NCI-H187 (cell line): ENCODE data around the gene RAB30.
"Not testable (repeated sequence)": the region's sequence is repeated elsewhere in the genome, so short reads cannot be mapped to it uniquely, and the experiment has no call there.

Source experiments
- DNase-seq, 2 experiments: peaks; one replicate each; lab custom pipeline; 2025; lab: John Stamatoyannopoulos, UW

The RAB30 gene

DNA sequence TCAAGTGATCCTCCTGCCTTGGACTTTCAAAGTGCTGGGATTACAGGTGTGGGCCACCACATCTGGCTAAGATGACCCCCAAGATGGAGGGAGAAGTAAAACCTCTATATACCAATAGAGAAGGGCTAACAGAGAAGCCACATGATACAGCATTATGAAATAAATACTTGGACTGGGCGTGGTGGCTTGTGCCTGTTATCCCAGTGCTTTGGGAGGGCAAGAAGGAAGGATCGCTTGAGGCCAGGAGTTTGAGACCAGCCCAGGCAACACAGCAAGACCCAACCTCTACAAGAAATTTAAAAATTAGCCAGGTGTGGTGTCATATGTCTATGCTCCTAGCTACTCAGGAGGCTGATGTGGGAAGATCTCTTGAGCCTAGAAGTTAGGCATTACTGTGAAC lies 61.7 kb downstream of the RAB30 start:
- no peak for DNase-seq

DNA sequence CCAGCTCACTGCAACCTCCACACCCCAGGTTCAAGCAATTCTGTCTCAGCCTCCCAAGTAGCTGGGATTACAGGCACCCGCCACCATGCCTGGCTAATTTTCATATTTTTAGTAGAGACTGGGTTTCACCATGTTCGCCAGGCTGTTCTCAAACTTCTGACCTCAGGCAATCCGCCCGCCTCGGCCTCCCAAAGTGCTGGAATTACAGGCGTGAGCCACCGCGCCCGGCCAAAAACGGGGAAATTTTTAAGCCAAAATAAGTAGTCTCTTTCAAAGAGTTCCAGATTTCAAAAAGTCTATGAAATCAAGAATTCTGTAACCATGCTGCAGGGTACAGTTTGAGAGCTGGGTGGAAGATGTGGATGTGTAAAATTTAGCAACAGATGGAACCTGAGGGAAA lies 62.6 kb downstream of the RAB30 start:
- DNase-seq = not testable (repeated sequence)

DNA sequence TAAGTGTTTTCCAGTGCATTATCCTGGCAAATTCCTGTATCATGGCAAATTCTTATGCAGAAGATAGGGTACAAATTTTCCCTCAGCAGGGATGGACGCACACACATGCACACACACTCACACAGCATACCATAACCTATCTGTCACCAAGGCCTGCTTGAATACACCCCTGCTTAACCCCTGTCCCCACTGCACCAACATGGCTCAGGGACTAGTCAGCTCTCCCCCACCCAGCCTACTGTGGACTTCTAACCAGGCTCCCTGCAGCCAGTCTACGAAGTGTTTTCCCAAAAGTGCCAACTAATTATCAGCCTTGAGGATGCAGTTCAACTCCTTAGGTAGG lies 63.1 kb downstream of the RAB30 start:
- DNase-seq = no peak

DNA sequence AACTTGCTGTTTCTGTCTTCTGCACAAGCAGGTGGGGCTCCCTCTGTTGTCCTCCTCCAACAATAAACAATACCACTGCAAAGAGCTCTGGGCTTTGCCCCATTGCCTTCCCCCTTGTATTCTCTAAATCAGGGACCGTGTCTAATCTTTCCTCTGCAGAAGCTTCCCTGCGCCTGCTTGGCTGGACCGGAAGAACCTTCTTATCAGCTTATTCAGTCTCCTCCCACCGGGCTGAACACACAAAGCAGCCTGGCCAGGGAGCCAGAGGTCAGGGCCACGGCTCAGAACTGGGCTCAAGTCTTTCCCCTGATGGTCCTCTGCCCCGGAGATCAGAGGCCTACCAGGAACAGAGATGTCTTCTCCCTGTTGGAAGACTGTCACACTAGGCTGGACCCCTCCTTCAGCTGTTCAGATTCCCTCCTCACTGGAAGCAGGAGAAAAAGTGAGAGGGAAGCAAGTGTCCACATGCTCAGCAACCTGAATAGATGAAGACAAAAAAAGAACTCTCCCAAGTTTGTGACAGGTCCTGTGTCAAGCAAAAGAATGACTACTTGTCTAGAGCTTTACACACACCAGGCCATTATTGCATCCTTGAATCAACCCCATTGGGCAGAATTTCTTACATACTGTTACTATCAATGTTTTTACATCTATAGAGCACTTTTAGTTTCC lies 63.7 kb downstream of the RAB30 start:
- no peak for DNase-seq

DNA sequence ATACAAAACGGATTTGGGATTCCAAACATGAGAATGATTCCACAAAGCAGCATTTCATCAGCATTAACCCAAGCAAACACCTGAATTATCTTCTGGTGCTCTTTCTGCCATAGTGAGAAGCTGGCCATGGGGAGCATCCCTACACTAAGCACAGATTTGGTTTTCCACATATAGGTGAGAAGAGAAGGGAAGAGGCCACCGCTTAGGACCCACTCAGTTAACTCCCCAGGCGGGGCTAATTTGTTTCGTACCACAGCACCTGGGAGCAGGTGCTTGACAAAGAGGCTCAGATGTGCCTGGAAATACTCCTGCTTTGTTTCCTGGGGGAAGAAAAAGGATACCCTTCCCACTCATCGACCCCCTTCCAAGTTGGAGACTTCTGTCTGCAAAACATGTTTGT lies 64.2 kb downstream of the RAB30 start:
- no peak for DNase-seq

DNA sequence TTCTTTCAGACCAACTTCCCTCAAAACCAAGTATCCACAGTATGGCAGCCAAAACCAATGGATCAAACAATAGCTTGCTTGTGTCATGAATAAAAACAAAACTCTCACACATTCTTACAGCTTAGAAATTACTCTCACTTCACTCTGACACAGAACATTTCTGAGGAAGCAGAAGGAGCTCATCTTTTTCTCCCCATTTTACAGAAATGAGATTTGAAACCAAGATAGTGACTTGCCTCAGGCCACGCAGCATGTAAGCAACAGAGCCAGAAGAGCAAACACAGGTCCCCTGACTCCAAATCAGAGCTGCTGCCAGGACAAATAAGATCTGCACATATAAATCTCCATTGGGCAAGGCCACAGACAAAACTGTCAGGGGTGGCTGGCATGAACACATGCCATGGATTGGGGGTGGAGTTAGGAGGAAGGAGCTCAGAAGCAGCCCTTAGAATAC lies 64.8 kb downstream of the RAB30 start:
- DNase-seq = no peak

DNA sequence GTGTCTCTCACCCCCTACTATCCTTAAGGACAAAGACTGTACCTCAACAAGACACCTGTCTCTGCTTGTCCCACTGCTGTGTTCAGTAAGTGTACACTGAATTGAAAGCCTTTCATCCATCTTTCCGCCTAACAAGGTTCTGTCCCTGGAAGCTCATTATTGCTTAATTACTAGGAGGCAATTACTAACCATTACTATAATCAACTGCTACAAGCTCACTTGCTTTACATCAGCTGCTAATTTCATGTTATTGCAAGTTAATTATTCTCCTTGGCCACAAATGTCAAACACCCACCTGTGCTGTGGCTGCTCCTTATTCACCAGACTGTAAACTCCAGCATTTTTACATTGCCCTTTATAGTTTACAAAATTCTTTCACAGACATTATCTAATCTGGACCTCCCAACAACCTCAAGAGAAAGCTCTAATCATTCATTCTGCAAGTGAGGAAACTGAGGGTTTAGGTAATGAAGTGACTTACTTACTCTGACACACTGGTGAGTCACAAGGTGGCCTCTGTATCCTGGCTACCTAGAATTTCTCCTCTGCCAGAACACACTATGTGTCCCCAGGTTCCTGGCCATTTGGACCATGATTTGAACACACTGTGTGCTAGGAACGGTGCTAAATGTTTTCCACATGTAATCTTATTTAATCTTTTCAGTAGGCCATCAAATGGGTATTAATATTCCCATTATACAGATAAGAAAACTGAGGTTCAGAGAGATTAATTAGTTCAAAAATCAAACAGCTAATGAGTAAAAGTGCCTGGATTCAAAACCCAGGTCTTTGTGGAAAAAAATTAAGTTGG lies 66.7 kb downstream of the RAB30 start:
- no peak for DNase-seq

DNA sequence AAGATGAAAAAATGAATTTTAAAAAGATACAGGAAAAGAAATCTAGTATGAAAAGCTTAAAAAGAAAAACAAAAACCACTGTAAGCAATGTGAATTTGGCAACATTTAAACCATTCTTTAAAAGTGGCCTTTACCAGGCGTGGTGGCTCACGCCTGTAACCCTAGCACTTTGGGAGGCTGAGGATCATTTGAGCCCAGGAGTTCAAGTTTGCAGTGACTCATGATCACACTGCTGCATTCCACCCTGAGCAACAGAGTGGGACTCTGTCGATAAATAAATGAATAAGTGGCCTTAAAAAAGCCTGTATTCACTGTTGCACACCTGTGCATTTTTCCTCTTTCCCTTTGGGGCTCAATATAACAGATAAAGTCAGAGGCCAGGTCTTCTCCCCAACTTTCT lies 69.2 kb downstream of the RAB30 start:
- no peak for DNase-seq

DNA sequence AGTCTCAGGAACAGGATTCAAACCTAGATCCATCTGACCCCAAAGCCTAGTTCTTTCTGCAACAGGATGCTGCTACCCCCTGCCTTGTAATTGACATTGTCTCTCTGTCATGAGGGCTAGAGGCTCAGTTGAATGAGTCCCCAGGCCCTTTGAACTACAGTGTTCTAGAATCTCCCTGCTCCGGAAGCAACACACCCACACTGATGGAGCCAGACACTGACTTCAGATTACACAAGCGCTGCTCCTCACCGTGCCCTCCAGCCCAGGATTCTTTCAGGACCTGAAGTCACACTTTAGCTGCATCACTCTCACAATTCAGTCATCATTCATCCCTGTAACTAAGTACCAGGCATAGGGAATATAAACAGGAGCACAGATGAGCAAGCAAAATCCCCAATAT lies 69.6 kb downstream of the RAB30 start:
- DNase-seq = no peak

DNA sequence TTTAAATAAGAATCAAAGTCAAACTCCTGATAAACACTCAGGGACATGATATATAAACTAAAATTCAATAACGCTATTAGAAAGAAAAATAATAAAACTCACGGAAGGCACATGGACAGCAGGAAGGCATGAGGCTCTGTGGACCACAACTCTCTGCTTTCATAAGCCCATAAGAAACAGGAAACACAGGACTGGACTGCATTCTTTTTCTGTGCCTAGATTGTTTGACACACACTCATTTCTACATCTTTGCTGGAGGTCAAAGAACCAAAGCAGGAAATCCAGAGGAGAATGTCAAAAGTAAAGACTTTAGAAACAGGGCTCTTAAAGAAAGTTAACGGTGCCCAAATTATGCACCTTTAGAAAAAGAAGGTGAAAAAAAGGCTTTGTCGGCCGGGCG lies 71.3 kb downstream of the RAB30 start:
- DNase-seq = no peak

DNA sequence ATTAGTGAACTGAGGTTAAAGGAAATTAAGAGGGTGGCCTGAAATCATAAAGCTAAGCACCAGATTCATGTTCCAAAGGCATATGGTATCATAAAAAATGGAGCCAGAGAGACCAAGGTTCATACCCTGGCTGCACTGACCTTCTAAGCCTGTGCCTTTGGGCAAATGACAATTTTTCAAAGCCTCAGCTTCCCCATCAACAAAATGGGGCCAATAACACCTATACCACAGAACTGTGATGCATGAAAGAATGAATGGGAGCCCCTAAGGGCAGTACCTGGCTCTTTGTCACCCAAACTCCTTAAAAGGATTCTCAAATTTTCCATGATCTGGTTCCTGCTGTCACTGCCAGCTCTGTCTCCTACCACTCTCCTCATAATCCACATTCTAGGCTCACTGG lies 72.5 kb downstream of the RAB30 start:
- no peak for DNase-seq

DNA sequence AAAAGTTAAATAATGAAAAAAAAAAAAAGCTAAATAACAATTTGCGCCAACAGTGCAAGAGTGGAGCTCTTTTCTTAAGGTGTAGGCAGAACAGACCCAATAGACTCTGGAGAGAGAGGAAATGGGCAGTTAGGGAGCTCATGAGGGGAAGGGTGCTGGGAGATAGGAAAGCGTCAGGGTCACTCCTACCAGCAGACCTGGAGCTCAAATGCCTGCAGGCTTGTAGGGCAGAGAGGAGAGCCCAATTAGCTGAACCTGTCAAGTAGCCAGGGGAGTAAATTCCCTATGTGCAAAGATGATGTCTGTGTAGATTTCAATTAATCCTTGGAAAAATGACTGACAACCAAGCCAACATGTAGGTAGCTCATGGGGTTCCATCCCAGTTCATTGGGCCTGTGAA lies 73.0 kb downstream of the RAB30 start:
- DNase-seq = no peak

DNA sequence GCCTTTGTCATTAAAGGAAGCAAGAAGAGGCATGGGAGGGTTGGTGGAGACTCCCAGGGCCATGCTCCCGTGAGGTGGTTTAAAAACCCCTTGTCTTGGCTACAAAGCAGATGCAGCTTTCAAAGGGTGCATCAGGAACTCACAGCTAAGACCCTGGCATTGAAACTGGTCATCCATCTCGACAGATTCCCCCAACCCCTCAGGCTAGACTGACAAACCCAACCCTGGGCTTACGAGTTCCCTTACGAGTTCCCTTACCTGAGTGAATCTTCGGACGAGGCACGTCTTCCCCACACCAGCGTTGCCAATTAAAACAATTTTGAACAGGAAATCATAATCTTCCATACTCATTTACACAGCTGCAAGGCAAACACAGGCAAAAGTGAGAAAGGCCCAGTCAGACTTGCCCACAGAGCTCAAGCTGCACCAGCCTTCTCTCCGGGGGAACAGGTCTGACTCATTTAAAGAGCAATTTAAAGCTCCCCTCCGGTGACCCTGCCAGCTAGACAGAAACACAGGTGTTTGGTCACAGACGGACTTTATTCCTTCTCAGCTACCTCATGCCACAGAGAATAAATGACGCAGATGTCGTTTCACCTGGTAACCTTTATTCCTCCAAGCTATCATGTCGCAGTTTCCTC lies 74.6 kb downstream of the RAB30 start:
- no peak for DNase-seq

DNA sequence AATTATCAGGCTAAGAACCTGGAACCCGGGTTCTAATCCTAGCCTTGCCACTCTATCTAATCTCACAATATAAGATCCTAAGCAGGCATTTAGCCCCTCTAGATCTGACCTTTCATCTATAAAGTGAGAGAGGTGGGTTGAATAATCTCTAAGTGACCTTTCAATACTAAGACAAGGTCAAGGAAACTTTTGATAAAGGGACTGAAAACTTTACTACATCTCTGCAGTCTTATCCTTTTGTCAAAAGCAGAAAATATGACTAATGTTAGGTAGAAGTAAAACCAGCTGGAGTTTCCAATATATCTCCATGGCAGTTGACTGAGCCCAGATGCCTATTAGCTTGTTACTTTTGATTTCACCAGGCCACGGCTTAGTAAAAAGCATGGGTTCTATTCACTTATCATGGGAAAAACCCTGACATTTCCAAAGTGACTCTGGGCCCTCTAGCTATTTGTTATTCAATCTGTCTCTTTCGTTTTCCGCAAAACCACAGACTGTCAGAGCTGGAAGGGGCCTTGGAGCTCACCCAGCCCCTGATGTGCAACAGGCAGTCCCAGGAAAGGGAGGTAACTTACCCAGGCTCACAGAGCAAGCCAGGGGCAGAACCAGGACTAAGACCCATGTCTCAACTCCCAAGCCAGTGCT lies 75.8 kb downstream of the RAB30 start:
- no peak for DNase-seq

DNA sequence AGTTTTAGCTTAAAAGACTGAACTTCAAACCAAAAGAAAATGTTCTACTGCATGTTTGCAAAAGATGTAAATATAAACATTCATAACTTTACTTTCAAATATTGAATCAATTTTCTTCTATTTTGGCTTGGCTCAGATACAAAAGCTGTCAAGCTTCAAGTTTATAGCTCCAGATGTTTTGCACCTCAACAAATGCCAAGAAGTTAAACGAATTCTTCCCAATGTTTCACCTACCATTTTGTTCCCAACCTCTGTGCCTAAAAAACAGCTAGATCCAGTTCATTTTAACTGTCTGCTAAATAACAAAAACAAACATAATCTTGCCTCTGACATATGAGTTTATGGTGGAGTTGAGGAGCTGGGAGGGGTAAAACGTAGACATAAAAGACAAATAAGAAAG lies 76.5 kb downstream of the RAB30 start:
- DNase-seq = no peak

DNA sequence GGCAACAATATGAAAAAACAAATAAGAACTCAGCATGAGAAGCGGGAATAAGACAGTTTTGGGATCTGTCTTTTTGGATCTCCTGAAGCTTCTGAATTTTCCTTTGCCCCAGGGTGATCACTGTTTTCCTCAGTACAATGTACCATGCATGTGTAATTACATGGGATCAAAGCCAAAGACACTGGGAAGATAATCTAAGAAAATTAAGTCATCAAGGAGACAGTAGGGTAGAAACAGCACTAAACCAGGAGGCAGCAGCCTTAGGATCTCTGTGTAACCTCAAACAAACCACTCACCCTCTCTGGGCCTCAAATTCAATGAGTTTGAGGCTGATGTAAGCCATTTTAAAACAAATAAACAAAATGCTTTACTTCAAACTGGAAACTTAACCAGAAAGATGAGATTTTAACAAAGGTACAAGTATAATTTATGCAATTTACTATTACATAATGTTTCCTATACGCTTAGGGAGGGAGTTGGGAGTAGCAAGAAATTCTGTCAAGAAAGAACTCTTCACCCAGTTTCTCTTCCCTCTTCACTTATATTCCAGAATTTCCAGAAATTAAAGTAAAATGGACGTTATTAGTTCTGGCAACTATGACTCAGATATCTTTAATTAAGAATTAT lies 77.0 kb downstream of the RAB30 start:
- no peak for DNase-seq

DNA sequence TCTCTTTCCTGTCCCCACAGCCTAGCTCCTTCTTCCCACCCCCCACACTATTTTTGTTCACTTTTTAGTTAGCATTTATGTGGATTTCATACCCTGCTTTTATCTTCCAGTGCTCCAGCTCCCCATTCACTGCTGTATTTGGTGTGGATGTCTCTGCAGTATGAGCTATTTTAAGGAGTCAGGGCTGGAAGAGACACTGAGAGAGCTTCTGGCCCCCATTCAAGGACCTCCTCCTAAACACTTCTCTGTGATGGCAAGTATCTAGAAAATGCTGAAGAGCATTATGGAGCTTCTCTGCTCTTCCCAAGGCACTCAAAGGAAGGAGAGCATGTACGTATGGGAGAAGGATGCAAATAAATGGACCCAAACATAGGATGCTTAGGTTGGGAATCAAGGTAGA lies 79.5 kb downstream of the RAB30 start:
- DNase-seq = no peak

DNA sequence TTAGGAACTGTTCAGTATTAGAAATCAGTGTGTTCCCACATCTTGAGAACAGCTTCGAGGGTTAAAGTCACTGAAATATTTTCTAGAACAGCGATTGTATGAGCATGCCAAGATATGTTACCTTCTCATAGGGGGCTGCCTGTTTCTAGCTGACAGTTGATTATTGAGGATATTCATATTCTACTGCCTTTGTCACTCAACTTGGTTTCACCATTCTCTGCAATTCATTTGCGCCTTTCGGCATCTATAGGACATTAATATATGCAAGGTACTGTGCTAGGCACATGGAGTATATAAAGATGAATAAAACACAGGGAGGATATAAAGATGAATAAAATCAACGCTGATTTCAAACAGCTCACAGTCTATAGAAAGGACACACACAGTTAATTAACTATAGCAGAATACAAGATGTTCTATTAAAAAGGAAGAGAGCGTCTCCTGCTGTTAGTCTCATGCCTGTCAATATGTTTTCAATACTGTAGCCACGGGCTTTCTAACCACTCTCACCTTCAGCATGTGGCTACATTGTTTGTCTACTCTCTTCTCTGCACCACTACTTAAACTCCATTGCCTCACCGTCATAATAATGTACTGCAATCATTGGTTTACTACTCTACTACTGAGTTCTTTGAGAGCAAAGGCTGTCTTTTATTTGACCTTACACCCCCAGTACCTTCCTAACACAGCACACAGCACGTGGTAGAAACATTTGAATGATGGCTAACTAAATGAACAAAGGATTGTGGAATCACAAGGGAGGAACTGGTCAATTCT lies 81.9 kb downstream of the RAB30 start:
- DNase-seq = no peak

DNA sequence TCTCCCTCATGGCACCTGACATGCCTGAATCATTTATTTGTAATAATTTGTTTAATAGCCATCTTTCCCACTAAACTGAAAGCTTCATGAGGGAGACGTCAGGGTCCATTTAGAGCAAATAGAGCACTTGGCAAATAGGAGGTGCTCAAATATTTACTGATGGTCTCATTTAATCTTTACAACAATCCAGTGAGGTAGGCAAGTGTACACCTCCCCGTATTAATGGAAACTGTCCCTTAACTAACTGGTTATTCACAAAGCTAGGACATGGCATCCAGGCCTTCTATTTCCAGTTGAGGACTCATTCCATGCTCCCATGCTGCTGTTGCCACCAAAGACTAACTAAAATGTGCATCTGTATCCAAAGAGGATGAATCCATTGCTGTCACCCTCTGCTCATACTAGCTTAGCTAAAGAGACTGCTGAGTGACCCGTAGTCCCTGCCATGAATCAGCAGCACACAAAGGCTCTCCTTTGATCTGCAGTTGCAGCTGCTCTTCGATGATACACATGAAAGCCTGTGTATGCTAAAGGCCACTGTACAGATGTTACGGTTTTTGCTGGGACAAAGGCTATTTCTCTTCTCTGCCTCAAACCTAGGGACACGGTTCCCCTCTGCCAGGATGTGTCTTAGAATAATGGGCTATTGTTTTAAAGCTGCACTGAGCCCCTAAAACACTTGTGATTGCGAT lies 82.6 kb downstream of the RAB30 start:
- DNase-seq = no peak

DNA sequence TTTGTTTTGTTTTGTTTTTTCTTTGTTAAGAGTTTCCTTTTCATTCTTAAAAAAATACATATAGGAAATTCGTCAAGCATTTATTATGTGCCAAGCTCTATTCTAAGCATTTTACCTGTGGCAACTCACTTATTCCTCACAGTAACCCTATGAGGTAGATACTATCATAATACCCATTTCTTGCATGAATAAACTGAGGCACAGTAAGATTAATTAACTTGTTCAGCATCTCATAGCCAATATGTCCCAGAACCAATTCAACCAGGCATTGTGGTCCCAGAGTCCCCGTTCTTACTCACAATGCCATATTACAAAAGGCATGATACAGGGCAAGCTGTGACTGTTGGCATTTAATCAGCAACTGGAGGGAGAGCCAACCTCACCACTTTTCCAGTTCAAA lies 83.7 kb downstream of the RAB30 start:
- no peak for DNase-seq

DNA sequence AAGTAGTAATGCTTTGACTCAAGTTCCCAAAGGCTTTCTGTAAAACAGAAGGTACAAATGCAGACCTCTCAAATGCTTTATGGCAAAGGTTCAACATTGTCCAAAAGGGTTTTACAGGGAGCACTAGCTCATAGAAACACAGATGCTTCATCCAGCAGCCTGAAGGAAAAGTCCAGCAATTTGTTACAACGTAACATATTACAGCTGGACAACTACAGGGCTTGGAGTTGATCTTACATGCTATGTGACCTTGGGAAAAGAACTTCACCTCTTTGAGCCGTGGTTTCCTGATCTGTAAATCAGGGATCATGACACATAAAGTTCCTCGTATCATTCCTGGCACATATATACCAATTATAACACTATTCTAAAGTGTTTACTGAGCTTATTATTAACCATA lies 85.3 kb downstream of the RAB30 start:
- no peak for DNase-seq
